ENCODE measurements around the gene PTBP3. TPM values are rescaled to one million over a fixed set of nuclear protein-coding genes. Genes with fewer than 3 reads are reported as not detected.

Gene PTBP3
- total RNA-seq, 1 experiment from 2014 or later = 100 TPM

DNA sequence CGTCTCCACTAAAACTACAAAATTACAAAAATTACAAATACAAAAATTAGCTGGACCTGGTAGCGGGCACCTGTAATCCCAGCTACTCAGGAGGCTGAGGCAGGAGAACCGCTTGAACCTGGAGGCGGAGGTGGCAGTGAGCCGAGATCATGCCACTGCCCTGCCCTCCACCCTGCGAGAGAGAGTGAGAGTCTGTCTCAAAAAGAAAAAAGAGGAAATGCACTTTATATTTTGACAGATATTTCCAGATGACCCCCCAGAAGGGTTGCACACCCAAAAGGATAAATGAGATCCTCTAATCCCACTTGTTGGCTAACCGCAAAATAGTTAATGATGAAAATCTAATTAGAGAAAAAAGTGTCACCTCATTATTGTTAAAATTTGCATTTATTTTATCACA, 48.6 kb upstream of the PTBP3 start (continued):
- TF ChIP-seq GTF2I (CRISPR knock-in tag; conservative IDR thresholded peaks at IDR 0.05) = no peak
- no peak for TF ChIP-seq MXD4 (CRISPR knock-in tag; IDR thresholded peaks at IDR 0.05; ENCODE audit: borderline replicate concordance)
- no peak for TF ChIP-seq SMAD3 (CRISPR knock-in tag; IDR thresholded peaks at IDR 0.05; ENCODE audit: borderline replicate concordance)
- no peak for TF ChIP-seq ZNF219 (CRISPR knock-in tag; IDR thresholded peaks at IDR 0.05; ENCODE audit: borderline replicate concordance)
- no peak for TF ChIP-seq NR3C1 (CRISPR knock-in tag; conservative IDR thresholded peaks at IDR 0.05; ENCODE audit: low read depth)
- TF ChIP-seq ZNF671 (CRISPR knock-in tag; IDR thresholded peaks at IDR 0.05) = no peak

DNA sequence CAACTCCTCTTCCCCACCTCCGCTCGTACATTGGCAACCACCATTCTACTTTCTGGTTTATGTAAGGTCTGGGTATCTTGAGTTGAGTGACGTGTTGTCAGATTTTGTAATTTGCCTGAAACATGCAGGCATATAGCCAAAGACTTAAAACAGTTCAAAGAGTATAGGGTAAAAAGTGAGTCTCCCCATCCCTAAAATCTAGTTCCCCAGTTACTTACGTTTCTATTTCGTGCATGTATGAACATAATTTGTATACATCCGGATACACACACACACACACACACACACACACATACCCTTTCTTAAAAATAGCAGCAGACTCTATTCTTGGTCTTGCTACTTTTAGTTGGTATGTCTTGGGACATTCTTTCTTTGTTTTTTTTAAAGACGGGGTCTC, 47.4 kb upstream of the PTBP3 start:
- Mint-ChIP-seq H3K36me3 (no peaks in the 10 kb centered on the region), H3K4me3 (peak overlapping the region; percentile 90), H3K4me1 (peaks cover 29% of the 10 kb centered on the region), H3K9me3 (0 out of 2 replicates have a peak, but pooled peaks cover 3% of the 10 kb centered on the region), H3K27ac (peak overlapping the region; percentile 89), H3K27me3 (ENCODE audit: low read depth) (no peaks in the 10 kb centered on the region)
- ChIA-PET POLR2A (interaction anchor here (1.6 kb wide), 1 partner anchor 23 kb away, joined by 6 read pairs; no protein-coding TSS in a partner anchor), CTCF (interaction anchor here (2.8 kb wide), 1 partner anchor 283 kb away, joined by 10 read pairs; no protein-coding TSS in a partner anchor)
- no peak for DNase-seq (ENCODE audit: low spot score)
- ATAC-seq = no peak
- TF ChIP-seq NFE2L1 (CRISPR knock-in tag; IDR thresholded peaks at IDR 0.05) (no peak), RELA (CRISPR knock-in tag; IDR thresholded peaks at IDR 0.05; ENCODE audit: borderline replicate concordance) (no peak), PRRX2 (CRISPR knock-in tag; IDR thresholded peaks at IDR 0.05) (no peak), ARID4B (CRISPR knock-in tag; IDR thresholded peaks at IDR 0.05; ENCODE audit: borderline replicate concordance) (no peak), NFYB (CRISPR knock-in tag; conservative IDR thresholded peaks at IDR 0.05; ENCODE audit: low read depth) (no peak), FOXK1 (CRISPR knock-in tag; IDR thresholded peaks at IDR 0.05) (no peak), ZNF219 (CRISPR knock-in tag; IDR thresholded peaks at IDR 0.05; ENCODE audit: borderline replicate concordance) (no peak), JAZF1 (CRISPR knock-in tag; IDR thresholded peaks at IDR 0.05) (no peak)
- TF ChIP-seq, protein P1, sequence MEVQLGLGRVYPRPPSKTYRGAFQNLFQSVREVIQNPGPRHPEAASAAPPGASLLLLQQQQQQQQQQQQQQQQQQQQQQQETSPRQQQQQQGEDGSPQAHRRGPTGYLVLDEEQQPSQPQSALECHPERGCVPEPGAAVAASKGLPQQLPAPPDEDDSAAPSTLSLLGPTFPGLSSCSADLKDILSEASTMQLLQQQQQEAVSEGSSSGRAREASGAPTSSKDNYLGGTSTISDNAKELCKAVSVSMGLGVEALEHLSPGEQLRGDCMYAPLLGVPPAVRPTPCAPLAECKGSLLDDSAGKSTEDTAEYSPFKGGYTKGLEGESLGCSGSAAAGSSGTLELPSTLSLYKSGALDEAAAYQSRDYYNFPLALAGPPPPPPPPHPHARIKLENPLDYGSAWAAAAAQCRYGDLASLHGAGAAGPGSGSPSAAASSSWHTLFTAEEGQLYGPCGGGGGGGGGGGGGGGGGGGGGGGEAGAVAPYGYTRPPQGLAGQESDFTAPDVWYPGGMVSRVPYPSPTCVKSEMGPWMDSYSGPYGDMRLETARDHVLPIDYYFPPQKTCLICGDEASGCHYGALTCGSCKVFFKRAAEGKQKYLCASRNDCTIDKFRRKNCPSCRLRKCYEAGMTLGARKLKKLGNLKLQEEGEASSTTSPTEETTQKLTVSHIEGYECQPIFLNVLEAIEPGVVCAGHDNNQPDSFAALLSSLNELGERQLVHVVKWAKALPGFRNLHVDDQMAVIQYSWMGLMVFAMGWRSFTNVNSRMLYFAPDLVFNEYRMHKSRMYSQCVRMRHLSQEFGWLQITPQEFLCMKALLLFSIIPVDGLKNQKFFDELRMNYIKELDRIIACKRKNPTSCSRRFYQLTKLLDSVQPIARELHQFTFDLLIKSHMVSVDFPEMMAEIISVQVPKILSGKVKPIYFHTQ (CRISPR knock-in tag; IDR thresholded peaks at IDR 0.05) = no peak

DNA sequence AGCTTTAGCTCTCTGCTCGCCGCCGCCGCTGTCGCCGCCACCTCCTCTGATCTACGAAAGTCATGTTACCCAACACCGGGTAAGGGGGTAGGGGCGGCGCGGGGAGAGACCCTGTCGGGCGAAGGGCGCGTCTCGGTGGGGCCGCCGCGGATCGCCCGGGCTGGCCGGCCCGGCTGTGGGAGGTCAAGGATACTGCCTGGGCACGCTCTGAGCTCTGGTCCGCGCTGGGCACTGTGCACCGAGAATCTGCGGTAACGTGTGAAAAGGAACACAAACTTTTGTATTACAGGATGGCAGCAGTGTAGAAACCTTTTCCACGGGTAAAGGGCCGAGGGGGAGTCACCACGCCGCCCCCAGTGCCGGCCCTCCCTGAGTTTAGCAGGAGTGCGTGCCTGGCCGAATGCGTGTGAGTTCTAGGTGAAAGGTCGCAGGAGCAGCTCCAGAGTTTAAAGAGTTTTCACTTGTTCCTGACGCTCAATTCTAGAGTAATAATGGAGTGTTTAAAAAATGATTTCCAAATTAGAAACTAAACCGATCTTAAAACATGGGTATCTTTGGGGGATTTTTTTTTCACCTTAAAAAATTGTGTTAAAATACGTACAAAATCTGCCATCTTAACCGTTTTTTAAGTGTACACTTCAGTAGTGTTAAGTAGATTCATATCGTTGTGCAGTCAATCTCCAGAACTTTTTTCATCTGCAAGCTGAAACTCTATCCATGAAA, 46.8 kb upstream of the PTBP3 start, which contains the start of gene HSDL2:
Gene HSDL2, plus strand, starts transcription at position 7 of the 723 bp plus-strand sequence. Its CDS starts 56 bp downstream, at position 63.
- H3K27ac Mint-ChIP-seq = peak within 1 kb of the TSS; percentile 99
- H3K4me3 Mint-ChIP-seq = peak within 1 kb of the TSS; percentile 90
- ChIA-PET CTCF (interaction anchor here (0.6 to 2.8 kb wide), 15 partner anchors 14 to 489 kb away, joined by 3 to 30 read pairs (median 5); partner anchors contain the start of genes INIP and PTBP3), POLR2A (interaction anchor here (0.5 to 1.6 kb wide), 12 partner anchors 11 to 337 kb away, joined by 3 to 9 read pairs (median 4); partner anchors contain the start of genes INIP, KIAA1958 and PTBP3)
- H3K27me3 Mint-ChIP-seq (ENCODE audit: low read depth) = no peaks in the 10 kb centered on the region
- TF ChIP-seq FOXJ3 (CRISPR knock-in tag; IDR thresholded peaks at IDR 0.05; ENCODE audit: borderline replicate concordance) = no peak
- TF ChIP-seq USF1 (CRISPR knock-in tag; IDR thresholded peaks at IDR 0.05) = peak; percentile 10; the same call in 1 of the 2 replicates
- TF ChIP-seq, protein P2, sequence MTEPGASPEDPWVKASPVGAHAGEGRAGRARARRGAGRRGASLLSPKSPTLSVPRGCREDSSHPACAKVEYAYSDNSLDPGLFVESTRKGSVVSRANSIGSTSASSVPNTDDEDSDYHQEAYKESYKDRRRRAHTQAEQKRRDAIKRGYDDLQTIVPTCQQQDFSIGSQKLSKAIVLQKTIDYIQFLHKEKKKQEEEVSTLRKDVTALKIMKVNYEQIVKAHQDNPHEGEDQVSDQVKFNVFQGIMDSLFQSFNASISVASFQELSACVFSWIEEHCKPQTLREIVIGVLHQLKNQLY (CRISPR knock-in tag; IDR thresholded peaks at IDR 0.05) = peak; percentile 81; the same call in 1 of the 2 replicates
- TF ChIP-seq, protein P3, sequence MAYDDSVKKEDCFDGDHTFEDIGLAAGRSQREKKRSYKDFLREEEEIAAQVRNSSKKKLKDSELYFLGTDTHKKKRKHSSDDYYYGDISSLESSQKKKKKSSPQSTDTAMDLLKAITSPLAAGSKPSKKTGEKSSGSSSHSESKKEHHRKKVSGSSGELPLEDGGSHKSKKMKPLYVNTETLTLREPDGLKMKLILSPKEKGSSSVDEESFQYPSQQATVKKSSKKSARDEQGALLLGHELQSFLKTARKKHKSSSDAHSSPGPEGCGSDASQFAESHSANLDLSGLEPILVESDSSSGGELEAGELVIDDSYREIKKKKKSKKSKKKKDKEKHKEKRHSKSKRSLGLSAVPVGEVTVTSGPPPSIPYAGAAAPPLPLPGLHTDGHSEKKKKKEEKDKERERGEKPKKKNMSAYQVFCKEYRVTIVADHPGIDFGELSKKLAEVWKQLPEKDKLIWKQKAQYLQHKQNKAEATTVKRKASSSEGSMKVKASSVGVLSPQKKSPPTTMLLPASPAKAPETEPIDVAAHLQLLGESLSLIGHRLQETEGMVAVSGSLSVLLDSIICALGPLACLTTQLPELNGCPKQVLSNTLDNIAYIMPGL (CRISPR knock-in tag; IDR thresholded peaks at IDR 0.05) = peak; percentile 53; the same call in 1 of the 2 replicates
- 0 out of 2 replicates have a peak, but pooled peaks cover 3% of the 10 kb centered on the region for H3K9me3 Mint-ChIP-seq
- no peaks in the 10 kb centered on the region for H3K36me3 Mint-ChIP-seq
- DNase-seq (ENCODE audit: low spot score) (no peak), ATAC-seq (no peak)
- H3K4me1 Mint-ChIP-seq = peaks cover 29% of the 10 kb centered on the region
